Panc1 (cell line): ENCODE results near the gene CEP120. TPM values are rescaled to one million over a fixed set of nuclear protein-coding genes. Genes with fewer than 3 reads are reported as not detected.

Experiments used
- ATAC-seq: fragments of 200-7000 bp; cut with Tn5 transposase; 2 replicates; pipeline ENCODE4 v1.9.1; 2020; ENCODE audit warnings: mild to moderate bottlenecking, moderate library complexity
- BruUV-seq: library from RNA; stranded (reverse); fragments of 400-500 nt; replicated peaks from 2 replicates; lab custom pipeline; 2021; lab: Mats Ljungman, UMichigan
- CTCF ChIA-PET: fragments of 300-600 bp; sonication (Branson Sonifier 250); formaldehyde crosslinking; loops from one replicate; lab custom pipeline; 2022; ENCODE audit warnings: antibody characterized with exemption; lab: Charles Lee
- POLR2A ChIA-PET: fragments of 300-600 bp; sonication (Branson Sonifier 250); formaldehyde crosslinking; loops from one replicate; lab custom pipeline; 2022; ENCODE audit warnings: antibody characterized with exemption; lab: Charles Lee
- DNase-seq: peaks from one replicate; pipeline ENCODE4 v3.0.0-alpha.2; 2010; ENCODE audit warnings: low read depth, low spot score
- H3K27ac ChIP-seq: 2 replicates; pipeline ENCODE4 v1.5.1; 2011; ENCODE audit warnings: mild to moderate bottlenecking, low read length, inconsistent platforms
- H3K27me3 ChIP-seq: fragments of 200-500 bp; sonication (Bioruptor generic); 2 replicates; pipeline ENCODE4 v1.6.0; 2014; ENCODE audit warnings: low read length, inconsistent platforms; ENCODE audit not compliant: control insufficient read depth, insufficient read depth
- H3K36me3 ChIP-seq: fragments of 200-500 bp; sonication (Bioruptor generic); 2 replicates; pipeline ENCODE4 v1.5.1; 2014; ENCODE audit warnings: inconsistent platforms, mild to moderate bottlenecking, low read length, moderate library complexity; ENCODE audit not compliant: control insufficient read depth, insufficient read depth
- H3K4me1 ChIP-seq: 2 replicates; pipeline ENCODE4 v1.5.1; 2011; ENCODE audit warnings: inconsistent platforms, mild to moderate bottlenecking, low read length, moderate library complexity; ENCODE audit not compliant: control insufficient read depth, insufficient read depth
- H3K4me3 ChIP-seq, 2 experiments: 2 replicates each; pipeline ENCODE4 v1.5.1; 2011 to 2012; ENCODE audit warnings: low read depth in 2 of 2, low read length in 2 of 2, mild to moderate bottlenecking in 2 of 2, inconsistent platforms in 1 of 2, moderate library complexity in 1 of 2
- H3K9me3 ChIP-seq: fragments of 200-500 bp; sonication (Bioruptor generic); 2 replicates; pipeline ENCODE4 v1.5.1; 2014; ENCODE audit warnings: low read depth, mild to moderate bottlenecking, inconsistent platforms, low read length, moderate library complexity; ENCODE audit not compliant: control insufficient read depth, insufficient read depth
- CTCF ChIP-seq: fragments of 450-650 bp; IDR thresholded peaks from 2 replicates; pipeline ENCODE4 v1.5.1; 2017; ENCODE audit warnings: mild to moderate bottlenecking
- POLR2AphosphoS5 ChIP-seq: IDR thresholded peaks from 2 replicates; pipeline ENCODE4 v1.6.1; 2012; ENCODE audit warnings: mild to moderate bottlenecking, low read depth, low read length, moderate library complexity
- REST ChIP-seq, 2 experiments: IDR thresholded peaks; 2 replicates each; pipeline ENCODE4 v1.6.1; 2011 to 2012; ENCODE audit warnings: low read depth in 2 of 2, control low read depth in 1 of 2, low read length in 1 of 2, mild to moderate bottlenecking in 1 of 2, moderate library complexity in 1 of 2; ENCODE audit not compliant: insufficient read depth in 1 of 2
- SIN3A ChIP-seq: IDR thresholded peaks from 2 replicates; pipeline ENCODE4 v1.6.1; 2012; ENCODE audit warnings: low read depth, mild to moderate bottlenecking, low read length, moderate library complexity, borderline replicate concordance; ENCODE audit not compliant: insufficient read depth
- TCF7L2 ChIP-seq: IDR thresholded peaks from 2 replicates; pipeline ENCODE4 v1.6.1; 2011; ENCODE audit warnings: mild to moderate bottlenecking, low read depth, low read length, inconsistent platforms
- in situ Hi-C: cut with HindIII; loops from 2 replicates; pipeline ENCODE4 v1.10.0; 2016; ENCODE audit warnings: low sequenced_read_pairs, low pct_unique_long_range_greater_than_20kb
- intact Hi-C: fragments of 100-400 bp; cut with micrococcal nuclease; formaldehyde crosslinking; loops from one replicate; pipeline ENCODE4 v1.10.0; 2022; ENCODE audit not compliant: unreplicated experiment
- total RNA-seq: library from RNA; stranded (reverse); gene quantifications from one replicate; pipeline ENCODE4 v1.2.1, GENCODE V29; 2021; ENCODE audit not compliant: unreplicated experiment

The CEP120 gene
- total RNA-seq, 1 experiment from 2014 or later: 20.1 TPM

- Histone ChIP-seq H3K27me3 (peaks cover 2% of the 10 kb centered on the region; the same call in 1 of the 2 replicates), H3K27ac (no peak overlapping the region), H3K4me1 (no peaks in the 10 kb centered on the region), H3K4me3 (no peak overlapping the region), H3K9me3 (no peaks in the 10 kb centered on the region), H3K36me3 (no peaks in the 10 kb centered on the region)
- POLR2A ChIA-PET: no interaction called here
- DNase-seq (no peak), ATAC-seq (no peak)
- CTCF ChIA-PET: no interaction called here
- no peak for TF ChIP-seq POLR2AphosphoS5
- TF ChIP-seq TCF7L2: no peak
- no peak for TF ChIP-seq SIN3A
- BruUV-seq: no TSS peak
- intact Hi-C loops (no loop called here), in situ Hi-C loops (no loop called here)
Measured at GRCh38 chr5:123455095-123455494, 31.9 kb upstream of the CEP120 start.

- Histone ChIP-seq H3K4me1 (no peaks in the 10 kb centered on the region), H3K36me3 (no peaks in the 10 kb centered on the region), H3K27me3 (peaks cover 6% of the 10 kb centered on the region; the same call in 1 of the 2 replicates), H3K4me3 (no peak overlapping the region), H3K9me3 (no peaks in the 10 kb centered on the region), H3K27ac (no peak overlapping the region)
- ChIA-PET POLR2A (no interaction called here), CTCF (no interaction called here)
- intact Hi-C loops: no loop called here
- TF ChIP-seq CTCF: no peak
- TF ChIP-seq REST (IDR thresholded peaks at IDR 0.05; ENCODE audit: insufficient read depth in 1 of 2, low read depth in 2 of 2, low read length in 1 of 2): no peak
- TF ChIP-seq TCF7L2: no peak
- no peak for TF ChIP-seq POLR2AphosphoS5
- no peak for TF ChIP-seq SIN3A
- ATAC-seq (no peak), DNase-seq (no peak)
- no TSS peak for BruUV-seq
- in situ Hi-C loops: no loop called here
Measured at GRCh38 chr5:123454259-123454911, 31.2 kb upstream of the CEP120 start.

GRCh38 chr5:123452401-123452800 lies 29.2 kb upstream of the CEP120 start:
- no peak overlapping the region for H3K27ac ChIP-seq
- no TSS peak for BruUV-seq
- no peak for TF ChIP-seq SIN3A
- no peak for TF ChIP-seq REST (IDR thresholded peaks at IDR 0.05; ENCODE audit: insufficient read depth in 1 of 2, low read depth in 2 of 2, low read length in 1 of 2)
- no peak for TF ChIP-seq CTCF
- TF ChIP-seq TCF7L2: no peak
- TF ChIP-seq POLR2AphosphoS5: no peak
- no peak overlapping the region for H3K4me3 ChIP-seq
- no peaks in the 10 kb centered on the region for H3K4me1 ChIP-seq
- no peak for ATAC-seq
- CTCF ChIA-PET: no interaction called here
- intact Hi-C loops: no loop called here
- no peaks in the 10 kb centered on the region for H3K36me3 ChIP-seq
- no peak for DNase-seq
- no peaks in the 10 kb centered on the region for H3K9me3 ChIP-seq
- in situ Hi-C loops: no loop called here
- peaks cover 6% of the 10 kb centered on the region; the same call in 1 of the 2 replicates for H3K27me3 ChIP-seq
- POLR2A ChIA-PET: no interaction called here
